ENCODE data around the gene MAVS. TPM values are rescaled to one million over a fixed set of nuclear protein-coding genes. Genes with fewer than 3 reads are reported as not detected.

MAVS gene
- total and polyA plus RNA-seq, 9 of the 15 experiments (the other 6 are each of a cell fraction or from before 2014, with no cell fraction given) = 1.6 to 22.0 (median 11.3) TPM

- TF ChIP-seq ELK1 (CRISPR knock-in tag; IDR thresholded peaks at IDR 0.05) (no peak), ZFP1 (CRISPR knock-in tag; IDR thresholded peaks at IDR 0.05) (no peak), U2AF1 (optimal IDR thresholded peaks at IDR 0.05; ENCODE audit: low read depth, low read length) (peak; percentile 90), THRA (IDR thresholded peaks at IDR 0.05) (no peak), ZNF639 (CRISPR knock-in tag; conservative IDR thresholded peaks at IDR 0.05 in 1 of 2, IDR thresholded peaks at IDR 0.05 in 1 of 2) (peak in 1 of 2 experiments; percentile 79; a peak in 2 of 4 replicates), CREB5 (CRISPR knock-in tag; IDR thresholded peaks at IDR 0.05) (no peak), NFIC (IDR thresholded peaks at IDR 0.05) (peak; percentile 49), GMEB1 (CRISPR knock-in tag; IDR thresholded peaks at IDR 0.05) (peak; percentile 77), ZNF644 (tag; IDR thresholded peaks at IDR 0.05; ENCODE audit: low read depth) (no peak; the same call in 1 of the 2 replicates), ZKSCAN8 (CRISPR knock-in tag; IDR thresholded peaks at IDR 0.05) (no peak), ZNF398 (CRISPR knock-in tag; IDR thresholded peaks at IDR 0.05) (no peak), CBX2 (IDR thresholded peaks at IDR 0.05; ENCODE audit: insufficient read depth, low read length, poor library complexity, severe bottlenecking) (no peak), BRD9 (IDR thresholded peaks at IDR 0.05; ENCODE audit: low read depth, partially characterized antibody) (no peak), NONO (IDR thresholded peaks at IDR 0.05; ENCODE audit: low read depth in 2 of 2, low read length in 1 of 2) (peak; percentile 63 to 71), GATAD2A (IDR thresholded peaks at IDR 0.05) (no peak), JUND (IDR thresholded peaks at IDR 0.05; ENCODE audit: borderline replicate concordance, low read depth, low read length) (peak; percentile 84), JUND (tag; IDR thresholded peaks at IDR 0.05; ENCODE audit: borderline replicate concordance, low read depth, low read length) (peak; percentile 68; the same call in 2 of the 3 replicates)
Measured at GRCh38 chr20:3820048-3820900, 26.4 kb upstream of the MAVS start, which contains the start of gene AP5S1 (continued).
